ENCODE results near the gene ZNF665.
"Not testable (repeated sequence)": the region's sequence is repeated elsewhere in the genome, so short reads cannot be mapped to it uniquely, and the experiment has no call there.

The ZNF665 gene

DNA sequence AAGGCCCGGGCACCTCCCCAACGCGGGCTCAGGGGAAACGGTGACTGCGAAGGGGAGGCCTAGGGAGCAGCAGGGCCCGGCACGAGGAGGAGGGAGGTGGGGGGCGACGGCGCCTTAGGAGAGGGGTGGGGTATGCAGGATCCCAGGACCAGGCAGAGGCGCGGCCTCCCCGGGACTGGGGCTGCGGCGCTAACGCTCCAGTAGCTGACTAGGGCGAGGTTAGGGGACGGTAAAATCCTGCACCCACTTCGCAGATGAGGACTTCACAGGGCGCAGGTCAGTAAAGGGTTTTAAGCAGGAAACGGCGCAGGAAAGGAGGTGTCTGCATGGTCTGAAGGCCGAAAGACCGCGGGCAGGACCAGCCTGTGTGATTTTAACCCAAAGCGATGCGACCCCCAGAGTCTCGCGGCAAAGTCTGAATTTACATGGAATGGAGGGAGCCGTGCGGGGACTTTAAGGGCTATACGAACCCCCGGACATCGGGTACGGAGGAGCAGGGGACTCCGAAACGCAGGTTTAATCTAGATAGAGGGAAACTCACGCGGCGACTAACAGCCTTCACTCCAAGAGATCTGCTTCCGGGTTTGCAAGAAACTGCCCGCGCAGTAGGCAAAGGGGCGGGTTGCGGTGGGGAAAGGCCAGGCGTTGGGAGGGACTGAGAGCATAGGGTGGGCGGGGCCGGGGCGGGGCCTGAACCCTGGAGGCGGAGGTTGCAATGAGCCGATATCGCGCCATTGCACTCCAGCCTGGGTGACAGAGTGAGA is at the start of gene ZNF665:
ZNF665 (minus strand) TSS at position 588 of the 764 bp plus-strand sequence. CDS start 10,460 bp downstream, outside the sequence.
- peak; percentile 11 to 96 (median 81) for DNase-seq

DNA sequence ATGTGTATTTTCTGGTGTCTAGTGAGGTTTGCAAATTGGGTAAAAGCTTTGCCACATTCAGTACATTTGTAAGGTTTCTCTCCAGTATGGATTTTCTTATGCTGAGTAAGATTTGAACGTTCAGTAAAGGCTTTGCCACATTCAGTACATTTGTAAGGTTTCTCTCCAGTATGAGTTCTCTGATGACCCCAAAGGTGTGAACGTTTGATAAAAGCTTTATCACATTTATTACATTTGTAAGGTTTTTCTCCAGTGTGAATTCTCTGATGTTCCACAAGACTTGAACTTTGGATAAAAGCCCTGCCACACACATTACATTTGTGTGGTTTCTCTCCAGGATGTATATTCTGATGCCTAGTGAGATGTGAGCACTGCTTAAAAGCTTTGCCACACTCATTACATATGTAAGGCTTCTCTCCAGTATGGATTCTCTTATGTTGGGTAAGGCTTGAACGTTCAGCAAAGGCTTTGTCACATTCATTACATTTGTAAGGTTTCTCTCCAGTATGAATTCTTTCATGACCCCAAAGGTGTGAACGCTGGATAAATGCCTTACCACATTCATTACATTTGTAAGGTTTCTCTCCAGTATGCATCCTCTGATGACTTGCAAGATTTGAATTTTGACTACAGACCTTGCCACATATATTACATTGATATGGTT is 44.1 kb upstream of the ZNF665 start:
- DNase-seq: no peak

DNA sequence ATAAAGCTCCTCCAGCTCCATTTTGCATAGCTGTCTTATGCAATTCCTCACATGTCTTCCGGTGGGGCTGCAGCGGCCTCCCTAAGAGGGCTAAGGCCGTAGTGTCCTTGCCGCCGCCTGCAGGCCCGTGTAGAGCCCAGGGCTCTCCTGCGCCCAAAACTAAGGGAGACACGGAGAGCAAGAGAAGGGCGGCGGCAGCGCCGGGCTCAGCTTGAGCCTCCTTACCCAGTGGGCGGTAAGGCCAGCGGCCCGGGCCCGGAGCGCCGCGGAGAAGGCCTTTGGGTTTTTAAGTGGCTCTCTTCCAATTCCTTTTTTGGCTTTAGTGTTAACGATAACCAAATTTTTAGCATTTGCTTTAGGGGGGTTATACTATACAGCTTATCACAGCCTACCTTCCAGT is 31.4 kb upstream of the ZNF665 start:
- DNase-seq: no peak

- not testable (repeated sequence) for DNase-seq
These were observed 29.6 kb upstream of the ZNF665 start for GRCh38 chr19:53222716-53223115.

GRCh38 chr19:53212703-53213320 is 19.7 kb upstream of the ZNF665 start:
- DNase-seq: no peak

GRCh38 chr19:53211554-53211953 is 18.4 kb upstream of the ZNF665 start:
- not testable (repeated sequence) for DNase-seq

DNA sequence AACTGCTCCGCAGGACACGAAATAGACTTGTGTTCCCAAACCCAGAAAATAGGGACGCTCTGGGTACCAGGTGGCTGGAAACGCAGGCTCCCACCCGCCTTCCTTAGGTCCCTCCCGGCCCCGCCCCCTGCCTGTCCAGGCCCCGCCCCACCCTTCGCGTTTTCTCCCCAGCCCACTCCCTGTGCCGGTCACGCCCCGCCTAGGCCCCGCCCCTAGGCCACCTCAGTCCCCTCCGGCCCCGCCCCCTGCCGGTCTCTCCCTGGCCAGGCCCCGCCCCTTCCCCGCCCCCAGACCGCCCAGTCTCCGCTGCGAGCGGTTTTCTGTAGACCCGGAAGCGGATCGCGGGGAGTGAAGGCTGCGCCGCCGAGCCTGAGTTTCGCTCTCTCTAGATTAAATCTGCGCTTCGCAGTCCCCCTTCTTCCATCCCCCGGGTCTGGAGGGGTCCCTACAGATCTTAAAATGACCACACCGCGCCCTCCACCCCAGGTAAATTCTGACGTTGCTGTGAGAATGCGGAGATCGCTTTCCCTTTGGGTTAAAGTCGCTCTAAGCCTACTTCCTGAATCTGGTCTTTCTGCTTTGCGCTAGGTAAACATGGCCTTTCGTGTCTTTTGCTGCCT is 3.7 kb upstream of the ZNF665 start:
- peak; percentile 39 to 99 (median 93) for DNase-seq

DNA sequence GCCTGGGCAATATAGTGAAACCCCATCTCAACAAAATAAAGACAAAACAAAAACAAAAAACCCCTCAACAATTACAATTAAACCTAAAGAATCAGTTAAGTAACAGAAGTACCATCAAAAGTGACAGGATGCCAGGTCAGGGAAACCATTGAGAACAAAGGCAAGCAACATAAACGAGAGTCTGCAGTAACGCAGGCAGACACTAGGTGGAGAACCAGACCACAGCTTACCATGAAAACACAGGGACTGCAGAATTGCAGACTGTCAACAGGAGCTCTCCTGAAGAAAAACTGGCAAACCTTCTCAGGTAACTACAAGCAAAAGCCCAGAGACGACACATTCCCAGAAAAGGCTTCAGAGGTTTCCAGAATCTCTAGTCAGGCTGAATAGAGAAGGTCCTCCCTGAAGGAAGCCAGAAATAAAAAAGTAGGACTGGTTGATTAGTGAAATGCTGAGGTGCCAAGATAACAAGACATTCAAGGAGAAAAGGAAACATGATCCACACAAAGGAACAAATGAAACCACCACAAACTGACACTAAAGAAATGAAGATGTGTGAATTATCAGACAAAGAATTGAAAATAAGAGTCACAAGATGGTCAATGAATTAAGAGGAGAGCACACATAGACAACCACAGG is 2.2 kb upstream of the ZNF665 start:
- DNase-seq: peak in 44 of 51 donors; percentile 1 to 81 (median 52)

DNA sequence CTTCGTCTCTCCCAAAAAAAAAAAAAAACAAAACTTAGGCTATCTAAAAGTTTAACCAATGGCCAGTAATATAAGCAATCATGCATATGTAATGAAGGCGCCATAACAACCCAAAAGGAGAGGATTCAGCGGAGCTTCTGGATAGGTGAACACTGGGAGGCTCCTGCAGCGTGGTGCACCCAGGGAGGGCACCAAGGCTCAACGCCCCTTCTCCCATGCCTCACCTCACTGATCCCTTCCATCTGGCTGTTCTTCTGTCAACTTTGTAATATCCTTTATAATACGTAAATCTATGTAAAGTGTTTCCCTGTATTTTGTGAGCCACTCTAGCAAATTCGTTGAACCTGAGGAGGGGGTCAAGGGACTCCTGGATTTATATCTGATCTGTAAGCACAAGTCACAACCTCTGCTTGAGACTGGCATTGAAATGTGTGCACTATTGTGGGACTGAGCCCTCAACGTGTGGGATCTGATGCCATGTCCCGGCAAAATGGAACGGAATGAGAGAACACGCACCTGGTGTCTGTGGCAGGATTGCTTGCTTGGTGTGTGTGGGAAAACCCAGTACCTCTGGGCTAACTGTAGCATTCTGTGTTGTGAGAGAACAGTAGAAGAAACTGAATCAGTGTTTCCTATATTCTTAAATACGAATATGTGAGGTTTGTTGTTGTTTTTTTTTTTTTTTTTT is 521 bp upstream of the ZNF665 start:
- DNase-seq: no peak

GRCh38 chr19:53190253-53190652 is 2.9 kb downstream of the ZNF665 start:
- DNase-seq: no peak

- DNase-seq: peak in 10 of 51 donors; percentile 2 to 47 (median 12)
These were observed 3.4 kb downstream of the ZNF665 start for GRCh38 chr19:53189691-53190198.

DNA sequence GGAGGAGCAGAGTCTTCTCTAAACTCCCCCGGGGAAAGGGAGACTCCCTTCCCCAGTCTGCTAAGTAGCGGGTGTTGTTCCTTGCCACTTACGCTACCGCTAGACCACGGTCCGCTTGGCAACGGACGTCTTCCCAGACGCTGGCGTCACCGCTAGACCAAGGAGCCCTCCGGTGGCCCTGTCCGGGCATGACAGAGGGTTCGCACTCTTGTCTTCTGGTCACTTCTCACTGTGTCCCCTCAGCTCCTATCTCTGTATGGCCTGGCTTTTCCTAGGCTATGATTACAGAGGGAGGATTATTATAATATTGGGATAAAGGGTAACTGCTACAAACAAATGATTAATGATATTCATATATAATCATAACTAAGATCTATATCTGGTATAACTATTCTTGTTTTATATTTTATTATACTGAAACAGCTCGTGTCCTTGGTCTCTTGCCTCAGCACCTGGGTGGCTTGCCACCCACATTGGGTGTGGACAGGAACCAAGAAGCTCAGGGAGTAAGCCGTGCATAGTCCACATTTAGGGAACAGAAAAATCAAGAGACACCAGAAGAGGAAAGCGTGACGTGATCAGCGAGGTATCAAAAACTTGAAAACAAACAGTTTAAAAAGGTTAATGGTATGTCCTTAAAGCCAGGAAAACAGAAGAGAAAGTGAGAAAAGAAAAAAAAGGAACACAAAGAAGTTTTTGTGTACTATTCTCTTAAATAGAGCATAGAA is 7.8 kb downstream of the ZNF665 start:
- DNase-seq: peak in 7 of 51 donors; percentile 1 to 6 (median 5)

DNA sequence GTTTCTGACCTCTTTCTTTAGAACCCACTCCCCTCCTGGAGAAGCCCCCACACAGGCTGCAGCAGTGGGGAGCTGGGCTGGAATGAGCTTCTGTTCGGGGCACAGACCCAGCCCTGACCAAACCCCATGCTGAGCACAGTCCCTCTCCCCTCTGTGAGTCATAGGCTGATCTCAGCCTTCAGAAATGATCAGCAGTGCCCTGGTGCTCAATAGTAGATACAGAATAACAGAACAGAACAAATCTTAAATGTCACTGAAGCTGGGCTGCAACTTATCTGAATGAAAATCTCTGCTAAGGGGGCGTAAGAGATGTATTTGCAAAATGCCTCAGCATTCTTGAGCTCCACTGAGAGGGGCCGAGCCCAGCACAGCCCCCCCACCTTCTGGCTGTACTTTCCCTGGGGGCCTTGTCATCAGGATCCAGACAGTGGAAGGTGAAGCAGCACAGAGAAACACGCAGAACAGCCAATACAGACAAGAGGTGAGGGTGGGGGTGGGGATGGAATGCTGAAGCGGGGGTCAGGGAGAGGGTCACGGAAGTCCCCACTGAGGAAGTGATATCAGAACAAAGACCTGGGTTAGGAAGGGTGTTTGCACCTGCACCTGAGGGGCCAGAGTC is 9.9 kb downstream of the ZNF665 start:
- DNase-seq: peak in 1 of 51 donors; percentile 9

- no peak for DNase-seq
These were observed 11.0 kb downstream of the ZNF665 start for GRCh38 chr19:53182202-53182601.

- no peak for DNase-seq
These were observed 15.2 kb downstream of the ZNF665 start for GRCh38 chr19:53177986-53178385.

GRCh38 chr19:53172889-53173288 is 20.3 kb downstream of the ZNF665 start:
- DNase-seq: no peak

- no peak for DNase-seq
These were observed 27.5 kb downstream of the ZNF665 start for GRCh38 chr19:53165691-53166091.

DNA sequence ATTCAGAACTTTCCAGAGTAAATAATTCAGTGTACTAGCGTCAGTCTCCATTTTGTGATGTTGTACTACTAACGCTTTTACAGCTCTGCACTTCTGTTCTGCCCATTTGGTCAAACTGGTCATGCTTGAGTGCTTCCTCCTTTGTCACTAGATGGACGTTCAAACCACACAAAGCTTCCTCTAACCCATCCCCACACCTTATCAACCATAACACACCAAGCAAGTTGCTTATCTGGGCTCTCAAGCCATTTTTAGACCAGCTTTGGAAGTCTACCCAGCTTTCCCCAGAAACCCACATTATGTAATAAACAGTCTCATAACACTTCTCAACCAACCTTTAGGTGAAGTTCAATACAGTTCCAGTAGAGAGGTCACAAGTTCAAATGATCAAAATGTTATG is 32.0 kb downstream of the ZNF665 start:
- DNase-seq: no peak

DNA sequence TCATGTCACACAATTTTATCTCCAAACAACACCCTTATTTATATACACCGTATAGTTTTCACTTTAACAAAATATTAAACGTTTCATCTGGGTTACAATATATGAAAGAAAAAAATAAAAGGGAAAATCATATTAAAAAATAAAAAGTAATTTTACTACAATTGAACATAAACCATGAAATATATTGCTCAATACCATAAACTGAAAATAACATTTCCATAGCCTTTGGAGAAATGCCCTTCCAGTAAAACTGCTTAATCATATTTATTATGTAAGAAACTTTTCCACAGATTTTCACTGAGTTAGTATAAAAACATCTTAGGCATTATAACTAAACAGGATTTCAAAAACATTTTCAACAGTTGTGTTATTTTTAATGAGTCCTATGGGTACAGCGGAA is 32.8 kb downstream of the ZNF665 start:
- DNase-seq: no peak
